IPS DF 4.7 (cell line): ENCODE results near the gene CUBN.

Experiments used
- DNase-seq: peaks from one replicate; pipeline ENCODE4 v3.0.0-alpha.2; 2013; ENCODE audit warnings: low spot score; ENCODE audit errors: extremely low read depth

The CUBN gene

GRCh38 chr10:17129741-17130140, at the start of gene CUBN:
Gene CUBN (minus strand): TSS chr10:17129811. CDS start chr10:17129765, 46 bp downstream.
- no peak for DNase-seq

GRCh38 chr10:17179002-17179401, 49.4 kb upstream of the CUBN start:
- DNase-seq, result no peak

GRCh38 chr10:17178006-17178405, 48.4 kb upstream of the CUBN start:
- DNase-seq, result no peak

- DNase-seq, result no peak
These were observed 47.4 kb upstream of the CUBN start for GRCh38 chr10:17177014-17177413.

GRCh38 chr10:17176091-17176490, 46.5 kb upstream of the CUBN start:
- no peak for DNase-seq

- DNase-seq, result no peak
These were observed 45.9 kb upstream of the CUBN start for GRCh38 chr10:17175551-17175950.

- no peak for DNase-seq
These were observed 45.0 kb upstream of the CUBN start for GRCh38 chr10:17174626-17175025.

GRCh38 chr10:17171141-17171641, 41.6 kb upstream of the CUBN start:
- no peak for DNase-seq

- DNase-seq, result no peak
These were observed 40.2 kb upstream of the CUBN start for GRCh38 chr10:17169803-17170202.

GRCh38 chr10:17166699-17167098, 37.1 kb upstream of the CUBN start:
- DNase-seq, result no peak

- DNase-seq, result no peak
These were observed 33.2 kb upstream of the CUBN start for GRCh38 chr10:17162828-17163227.

- no peak for DNase-seq
These were observed 32.2 kb upstream of the CUBN start for GRCh38 chr10:17161775-17162174.

GRCh38 chr10:17157024-17157423, 27.4 kb upstream of the CUBN start:
- DNase-seq, result no peak

- DNase-seq, result no peak
These were observed 26.2 kb upstream of the CUBN start for GRCh38 chr10:17155826-17156225.

GRCh38 chr10:17154116-17154515, 24.5 kb upstream of the CUBN start:
- no peak for DNase-seq

- no peak for DNase-seq
These were observed 23.7 kb upstream of the CUBN start for GRCh38 chr10:17153321-17153720.

GRCh38 chr10:17151716-17152115, 22.1 kb upstream of the CUBN start:
- no peak for DNase-seq

GRCh38 chr10:17147884-17148489, 18.4 kb upstream of the CUBN start:
- no peak for DNase-seq

- DNase-seq, result no peak
These were observed 17.3 kb upstream of the CUBN start for GRCh38 chr10:17146892-17147291.

- DNase-seq, result no peak
These were observed 15.6 kb upstream of the CUBN start for GRCh38 chr10:17145239-17145638.

- DNase-seq, result no peak
These were observed 15.1 kb upstream of the CUBN start for GRCh38 chr10:17144757-17145156.

GRCh38 chr10:17144032-17144431, 14.4 kb upstream of the CUBN start:
- no peak for DNase-seq

- DNase-seq, result no peak
These were observed 13.6 kb upstream of the CUBN start for GRCh38 chr10:17143055-17143690.
